Esophagus muscularis mucosa (tissue), 4 donors: ENCODE results near the gene NUDT3. TPM values are rescaled to one million over a fixed set of nuclear protein-coding genes. Genes with fewer than 3 reads are reported as not detected.
A peak's percentile ranks its signal among the peaks of the same experiment; 100 is the strongest.
"Not testable (repeated sequence)": the region's sequence is repeated elsewhere in the genome, so short reads cannot be mapped to it uniquely, and the experiment has no call there.

Experiments
- DNase-seq: peaks from one replicate; pipeline ENCODE4 v3.0.0-alpha.2; 2017; ENCODE audit errors: extremely low spot score
- H3K27ac ChIP-seq, 4 donors: fragments of 200-600 bp; sonication (generic); replicated peaks in 1 of 4; 1 replicate in 3 of 4; 2 replicates in 1 of 4; pipeline ENCODE4 v1.5.1; 2016 to 2019; ENCODE audit warnings: mild to moderate bottlenecking in 1 of 4
- H3K27me3 ChIP-seq, 4 donors: fragments of 200-600 bp; sonication (generic); one replicate each; pipeline versions ENCODE4 v1.5.1 to v1.6.0; 2016 to 2019
- H3K36me3 ChIP-seq, 4 donors: fragments of 200-600 bp; sonication (generic); one replicate each; pipeline ENCODE4 v1.5.1; 2016 to 2019
- H3K4me1 ChIP-seq, 4 donors: fragments of 200-600 bp; sonication (generic); one replicate each; pipeline ENCODE4 v1.5.1; 2016 to 2019
- H3K4me3 ChIP-seq, 4 donors: fragments of 200-600 bp; sonication (generic); 1 replicate in 2 of 4; 2 replicates in 2 of 4; pipeline ENCODE4 v1.5.1; 2016 to 2019; ENCODE audit warnings: mild to moderate bottlenecking in 4 of 4, moderate library complexity in 1 of 4
- H3K9me3 ChIP-seq, 4 donors: fragments of 200-600 bp; sonication (generic); 1 replicate in 3 of 4; 2 replicates in 1 of 4; pipeline ENCODE4 v1.5.1; 2016 to 2019
- EP300 ChIP-seq: sonication (generic); formaldehyde crosslinking; IDR thresholded peaks from one replicate; pipeline ENCODE4 v1.6.1; 2017; ENCODE audit warnings: antibody characterized with exemption
- POLR2A ChIP-seq: fragments of 450-650 bp; IDR thresholded peaks from one replicate; pipeline ENCODE4 v1.6.1; 2017; ENCODE audit warnings: antibody characterized with exemption, moderate library complexity, mild to moderate bottlenecking, low read depth
- POLR2AphosphoS5 ChIP-seq, 2 donors: sonication (generic); formaldehyde crosslinking; IDR thresholded peaks; one replicate each; pipeline ENCODE4 v1.6.1; 2017; ENCODE audit warnings: antibody characterized with exemption in 2 of 2
- whole genome bisulfite sequencing: methylation state at CpG from one replicate; pipeline ENCODE4 v1.1.5; 2018; 5-methylcytosine and 5-hydroxymethylcytosine counted together
- intact Hi-C: fragments of 100-400 bp; cut with DNase I; formaldehyde crosslinking; loops from one replicate; pipeline ENCODE4 v1.15.1; 2023
- total RNA-seq, 4 donors: library from RNA; depleted of rRNA; stranded (reverse); fragments of >200 nt; gene quantifications; one replicate each; pipeline versions ENCODE4 v1.1.0 to v1.2.1, GENCODE V29; 2016
- TF ChIP-seq, protein P1 (sequence below), 3 experiments: fragments of 200-600 bp in 2 of 3; fragments of 450-650 bp in 1 of 3; sonication (generic) in 2 of 3; IDR thresholded peaks; one replicate each; pipeline ENCODE4 v1.5.1; 2017 to 2019; ENCODE audit warnings: antibody characterized with exemption in 3 of 3, mild to moderate bottlenecking in 2 of 3, moderate library complexity in 1 of 3

Gene NUDT3
- total RNA-seq, 4 donors from 2014 or later = 37.1 to 57.2 (median 47.4) TPM

DNA sequence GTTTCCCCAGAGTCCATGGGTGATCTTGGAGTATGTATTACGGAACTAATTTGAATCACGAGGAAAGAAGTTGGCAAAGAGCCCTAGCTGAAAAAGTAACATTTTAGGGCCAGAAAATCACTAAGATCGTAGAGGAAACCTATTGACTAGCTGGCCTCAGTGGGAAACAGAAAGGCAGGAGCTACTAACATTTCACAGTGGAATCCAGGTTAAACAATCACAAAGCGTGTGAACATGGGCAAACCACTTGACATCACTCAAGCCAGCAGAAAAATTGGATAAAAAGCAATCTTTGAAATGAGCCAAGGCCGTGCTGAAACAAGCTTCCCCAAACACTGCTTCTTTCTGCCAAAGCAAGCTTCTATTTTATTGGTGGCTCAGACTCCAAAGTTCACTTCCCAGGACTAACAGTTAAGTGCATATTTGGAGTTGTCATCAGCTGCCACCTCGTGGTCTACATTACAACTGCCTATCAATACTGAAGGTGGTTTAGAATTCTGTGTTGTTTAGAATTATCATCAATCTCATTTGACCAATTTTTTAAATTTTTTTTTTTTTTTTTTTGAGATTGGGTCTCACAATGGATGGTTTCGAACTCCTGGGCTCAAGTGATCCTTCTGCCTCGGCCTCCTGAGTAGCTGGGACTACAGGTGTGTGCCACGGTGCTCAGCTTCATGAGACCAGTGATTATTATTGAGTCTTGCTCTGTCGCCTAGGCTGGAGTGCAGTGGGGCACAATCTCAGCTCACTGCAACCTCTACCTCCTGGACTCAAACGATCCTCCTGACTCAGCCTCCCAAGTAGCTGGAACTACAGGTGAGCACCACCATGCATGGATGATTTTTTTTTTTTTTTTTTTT lies 22.8 kb upstream of the NUDT3 start:
- Histone ChIP-seq H3K9me3 (no peaks in the 10 kb centered on the region), H3K4me3 (no peak overlapping the region), H3K27me3 (no peaks in the 10 kb centered on the region), H3K27ac (peak overlapping the region; percentile 67 to 76 (median 72)), H3K4me1 (peaks cover 4 to 19% (median 12%) of the 10 kb centered on the region in 4 donors), H3K36me3 (peaks cover 32 to 44% (median 43%) of the 10 kb centered on the region in 4 donors)
- DNase-seq = no peak
- 48% methylated on average over 11 of the region's 11 CpGs for WGBS
- TF ChIP-seq POLR2AphosphoS5 (IDR thresholded peaks at IDR 0.05) (peak in 1 of 2 donors; percentile 46), EP300 (no peak)
- TF ChIP-seq, protein P1, sequence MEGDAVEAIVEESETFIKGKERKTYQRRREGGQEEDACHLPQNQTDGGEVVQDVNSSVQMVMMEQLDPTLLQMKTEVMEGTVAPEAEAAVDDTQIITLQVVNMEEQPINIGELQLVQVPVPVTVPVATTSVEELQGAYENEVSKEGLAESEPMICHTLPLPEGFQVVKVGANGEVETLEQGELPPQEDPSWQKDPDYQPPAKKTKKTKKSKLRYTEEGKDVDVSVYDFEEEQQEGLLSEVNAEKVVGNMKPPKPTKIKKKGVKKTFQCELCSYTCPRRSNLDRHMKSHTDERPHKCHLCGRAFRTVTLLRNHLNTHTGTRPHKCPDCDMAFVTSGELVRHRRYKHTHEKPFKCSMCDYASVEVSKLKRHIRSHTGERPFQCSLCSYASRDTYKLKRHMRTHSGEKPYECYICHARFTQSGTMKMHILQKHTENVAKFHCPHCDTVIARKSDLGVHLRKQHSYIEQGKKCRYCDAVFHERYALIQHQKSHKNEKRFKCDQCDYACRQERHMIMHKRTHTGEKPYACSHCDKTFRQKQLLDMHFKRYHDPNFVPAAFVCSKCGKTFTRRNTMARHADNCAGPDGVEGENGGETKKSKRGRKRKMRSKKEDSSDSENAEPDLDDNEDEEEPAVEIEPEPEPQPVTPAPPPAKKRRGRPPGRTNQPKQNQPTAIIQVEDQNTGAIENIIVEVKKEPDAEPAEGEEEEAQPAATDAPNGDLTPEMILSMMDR (IDR thresholded peaks at IDR 0.05) = peak; percentile 74 to 86 (median 76)
- intact Hi-C loops = loop anchor here (2.0 kb wide), 2 partner anchors 166 to 218 kb away; partner anchors contain the start of gene SMIM29

DNA sequence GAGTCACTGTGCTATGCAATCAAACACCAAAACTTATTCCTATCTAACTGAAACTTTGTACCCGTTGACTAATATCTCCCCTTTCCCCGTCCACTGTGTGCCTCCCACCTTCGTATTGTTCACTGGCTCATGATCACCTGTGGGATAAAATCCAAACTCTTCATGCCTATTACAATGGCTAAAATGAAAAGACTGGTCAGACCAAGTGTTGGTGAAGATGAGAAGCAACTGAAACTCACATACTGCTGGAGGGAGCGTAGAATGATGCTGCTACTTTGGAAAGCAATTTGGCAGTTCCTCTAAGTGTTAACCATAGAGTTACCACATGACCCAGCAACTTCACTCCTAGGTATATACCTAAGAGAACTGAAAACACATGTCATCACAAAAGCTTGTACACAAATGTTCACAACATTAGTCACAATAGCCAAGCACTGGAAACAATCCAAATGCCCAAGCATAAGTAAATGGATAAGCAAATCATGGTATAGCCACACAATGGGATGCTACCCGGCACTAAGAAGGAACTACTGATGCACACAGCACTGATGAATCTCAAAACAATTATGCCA lies 20.3 kb upstream of the NUDT3 start:
- 94% methylated on average over 5 of the region's 5 CpGs for WGBS
- TF ChIP-seq POLR2A = no peak
- no peak for TF ChIP-seq EP300
- H3K4me3 ChIP-seq = no peak overlapping the region
- no peaks in the 10 kb centered on the region for H3K27me3 ChIP-seq
- peaks cover 4 to 13% (median 12%) of the 10 kb centered on the region in 4 donors for H3K4me1 ChIP-seq
- H3K27ac ChIP-seq = peak overlapping the region in 1 of 4 donors; percentile 44
- DNase-seq = no peak
- H3K36me3 ChIP-seq = peaks cover 10 to 19% (median 18%) of the 10 kb centered on the region in 4 donors
- intact Hi-C loops = no loop called here
- H3K9me3 ChIP-seq = no peaks in the 10 kb centered on the region

DNA sequence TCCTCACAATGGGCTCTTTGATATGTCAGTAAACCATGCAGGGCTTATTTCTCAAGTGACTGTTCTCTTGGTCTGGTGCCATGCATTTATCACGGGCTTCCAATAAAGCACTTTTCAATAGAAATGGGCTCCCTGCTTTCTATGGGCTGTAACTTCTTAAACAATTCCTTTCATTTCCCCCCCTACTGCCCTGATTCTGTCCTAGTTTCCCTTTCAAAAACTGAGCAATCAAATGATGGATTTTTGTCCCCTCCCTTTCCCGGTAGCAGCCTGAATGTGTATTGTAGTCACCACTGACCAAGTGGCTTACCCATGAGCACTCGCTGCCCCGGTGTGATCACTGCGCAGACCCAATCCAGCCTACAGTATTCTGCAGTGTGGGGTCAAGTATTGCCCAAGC lies 19.5 kb upstream of the NUDT3 start:
- intact Hi-C loops = no loop called here
- 84% methylated on average over 5 of the region's 5 CpGs for WGBS
- H3K4me1 ChIP-seq = peaks cover 4 to 13% (median 12%) of the 10 kb centered on the region in 4 donors

DNA sequence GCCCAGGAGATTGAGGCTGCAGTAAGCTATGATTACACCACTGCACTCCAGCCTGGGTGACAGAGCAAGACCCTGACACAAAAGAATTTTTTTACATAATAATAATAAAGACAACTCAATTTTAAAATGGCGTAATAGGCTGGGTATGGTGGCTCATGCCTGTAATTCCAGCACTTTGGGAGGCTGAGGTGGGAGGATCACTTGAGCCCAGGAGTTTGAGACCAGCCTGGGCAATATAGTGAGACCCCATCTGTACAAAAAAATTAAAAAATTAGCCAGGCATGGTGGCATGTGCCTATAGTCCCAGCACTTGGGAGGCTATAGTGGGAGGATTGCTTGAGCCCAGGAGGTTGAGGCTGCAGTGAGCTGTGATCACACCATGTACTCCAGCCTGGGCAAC lies 15.4 kb upstream of the NUDT3 start:
- H3K27me3 ChIP-seq, H3K4me1 ChIP-seq, H3K36me3 ChIP-seq, H3K4me3 ChIP-seq, H3K9me3 ChIP-seq, H3K27ac ChIP-seq, intact Hi-C loops, DNase-seq: not testable (repeated sequence)
- 100% methylated on average over 1 of the region's 1 CpG for WGBS

More for the DNA sequence above, 19.5 kb upstream of the NUDT3 start:
- Histone ChIP-seq H3K36me3 (peaks cover 3 to 12% (median 11%) of the 10 kb centered on the region in 4 donors), H3K4me3 (no peak overlapping the region), H3K27me3 (no peaks in the 10 kb centered on the region), H3K9me3 (no peaks in the 10 kb centered on the region), H3K27ac (peak overlapping the region in 1 of 4 donors; percentile 44)
- TF ChIP-seq EP300 (no peak), POLR2AphosphoS5 (IDR thresholded peaks at IDR 0.05) (no peak), POLR2A (no peak)
- TF ChIP-seq, protein P1 (IDR thresholded peaks at IDR 0.05) = no peak
- DNase-seq = no peak

DNA sequence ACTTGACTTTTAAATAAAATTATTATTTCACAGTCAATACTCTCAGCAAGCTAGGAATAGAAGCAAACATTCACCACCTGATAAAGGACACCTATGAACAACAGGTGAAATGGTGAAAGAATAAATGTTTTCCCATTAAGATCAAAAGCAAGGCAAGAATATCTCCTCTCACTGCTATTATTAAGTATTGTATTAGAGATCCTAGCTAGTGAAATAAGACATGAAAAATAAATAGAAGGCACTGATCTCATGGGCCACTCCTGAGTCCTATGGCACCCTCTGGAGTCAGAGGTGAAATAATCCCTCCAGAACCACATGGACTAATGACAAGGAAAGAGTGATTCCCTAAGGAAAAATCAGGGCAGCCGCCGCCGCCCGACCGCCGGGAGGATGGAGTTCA lies 4.0 kb upstream of the NUDT3 start:
- no peaks in the 10 kb centered on the region for H3K27me3 ChIP-seq
- intact Hi-C loops = no loop called here
- WGBS = 99% methylated on average over 6 of the region's 6 CpGs
- H3K27ac ChIP-seq = no peak overlapping the region
- no peaks in the 10 kb centered on the region for H3K36me3 ChIP-seq
- TF ChIP-seq POLR2AphosphoS5 (IDR thresholded peaks at IDR 0.05) (no peak), POLR2A (no peak), EP300 (no peak)
- TF ChIP-seq, protein P1 (IDR thresholded peaks at IDR 0.05) = no peak
- H3K4me1 ChIP-seq = peaks cover 13 to 20% (median 18%) of the 10 kb centered on the region in 4 donors
- no peak overlapping the region for H3K4me3 ChIP-seq
- peaks cover 0 to 4% (median 2%) of the 10 kb centered on the region in 4 donors for H3K9me3 ChIP-seq
- DNase-seq = no peak
